ENCODE results near the gene ARID1B. TPM values are rescaled to one million over a fixed set of nuclear protein-coding genes. Genes with fewer than 3 reads are reported as not detected.

ARID1B gene
- total and polyA plus RNA-seq, 9 of the 15 experiments (the other 6 are each of a cell fraction or from before 2014, with no cell fraction given): 12.5 to 50.5 (median 25.8) TPM

DNA sequence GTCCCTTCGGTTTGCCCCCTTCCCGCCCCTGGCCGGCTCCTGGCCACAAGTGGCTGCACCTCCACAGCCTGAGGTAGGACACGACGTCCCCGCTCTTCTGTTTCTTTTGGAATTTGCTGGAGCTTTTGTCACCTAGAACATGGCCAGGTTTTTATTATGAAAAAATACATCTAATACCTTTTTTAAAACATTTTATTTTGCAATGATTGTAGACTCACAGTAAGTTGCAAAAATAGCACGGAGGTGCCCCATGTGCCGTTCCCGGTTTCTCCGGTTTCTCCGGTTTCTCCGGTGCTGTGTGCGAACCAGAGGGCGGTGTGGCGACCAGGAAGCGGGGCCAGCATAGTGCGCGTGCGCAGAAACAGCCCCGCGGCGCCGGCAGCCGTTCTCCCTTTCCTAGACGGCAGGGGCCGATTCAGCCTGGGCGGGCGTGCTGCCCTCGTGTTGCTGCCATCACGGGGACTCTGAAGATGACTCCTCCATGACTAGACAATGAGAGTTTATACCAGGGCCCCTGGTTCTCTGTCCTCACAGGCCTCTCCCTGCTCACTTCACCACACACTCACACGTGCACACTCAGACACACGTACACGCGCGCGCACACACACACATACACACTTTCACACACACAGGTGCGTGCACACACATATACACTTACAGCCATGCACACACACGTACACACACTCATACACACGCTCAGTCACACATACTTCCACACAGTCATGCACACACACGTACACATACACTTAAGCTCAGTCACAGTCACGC lies 444.1 kb downstream of the ARID1B start (continued):
- TF ChIP-seq ZNF121 (CRISPR knock-in tag; conservative IDR thresholded peaks at IDR 0.05): no peak
- no peak for TF ChIP-seq FOXA1 (IDR thresholded peaks at IDR 0.05; ENCODE audit: borderline replicate concordance)
- no peak for TF ChIP-seq HMG20A (CRISPR knock-in tag; conservative IDR thresholded peaks at IDR 0.05)
- peak; percentile 95 for TF ChIP-seq MBD1 (CRISPR knock-in tag; IDR thresholded peaks at IDR 0.05)
- no peak for TF ChIP-seq ZFP1 (CRISPR knock-in tag; IDR thresholded peaks at IDR 0.05)
- TF ChIP-seq HNRNPK (IDR thresholded peaks at IDR 0.05; ENCODE audit: low read depth, low read length, poor library complexity, severe bottlenecking): no peak
- peak; percentile 73 for TF ChIP-seq NBN (IDR thresholded peaks at IDR 0.05; ENCODE audit: low read depth)
- peak; percentile 78 for TF ChIP-seq NFRKB (IDR thresholded peaks at IDR 0.05; ENCODE audit: low read depth)
- no peak for TF ChIP-seq CREBBP (IDR thresholded peaks at IDR 0.05; ENCODE audit: low read depth, low read length)
- no peak for TF ChIP-seq MEF2A (IDR thresholded peaks at IDR 0.05; ENCODE audit: control insufficient read depth, low read depth, low read length)
- no peak for TF ChIP-seq SNIP1 (IDR thresholded peaks at IDR 0.05; ENCODE audit: low read depth)
- no peak for TF ChIP-seq BRF2 (IDR thresholded peaks at IDR 0.05; ENCODE audit: borderline replicate concordance, insufficient read depth, insufficient read length)
- no peak for TF ChIP-seq SIX5 (IDR thresholded peaks at IDR 0.05; ENCODE audit: borderline replicate concordance in 1 of 2, insufficient read depth in 1 of 2, low read depth in 1 of 2, low read length in 2 of 2)
- no peak for TF ChIP-seq CEBPZ (IDR thresholded peaks at IDR 0.05; ENCODE audit: borderline replicate concordance, low read depth, low read length)
- TF ChIP-seq KLF10 (CRISPR knock-in tag; IDR thresholded peaks at IDR 0.05): no peak
- TF ChIP-seq BRF1 (IDR thresholded peaks at IDR 0.05; ENCODE audit: borderline replicate concordance, extremely low read depth, insufficient read length): no peak
- TF ChIP-seq ARNT (IDR thresholded peaks at IDR 0.05): peak; percentile 67 to 70; a peak in 2 of 4 replicates
- TF ChIP-seq, protein P1, sequence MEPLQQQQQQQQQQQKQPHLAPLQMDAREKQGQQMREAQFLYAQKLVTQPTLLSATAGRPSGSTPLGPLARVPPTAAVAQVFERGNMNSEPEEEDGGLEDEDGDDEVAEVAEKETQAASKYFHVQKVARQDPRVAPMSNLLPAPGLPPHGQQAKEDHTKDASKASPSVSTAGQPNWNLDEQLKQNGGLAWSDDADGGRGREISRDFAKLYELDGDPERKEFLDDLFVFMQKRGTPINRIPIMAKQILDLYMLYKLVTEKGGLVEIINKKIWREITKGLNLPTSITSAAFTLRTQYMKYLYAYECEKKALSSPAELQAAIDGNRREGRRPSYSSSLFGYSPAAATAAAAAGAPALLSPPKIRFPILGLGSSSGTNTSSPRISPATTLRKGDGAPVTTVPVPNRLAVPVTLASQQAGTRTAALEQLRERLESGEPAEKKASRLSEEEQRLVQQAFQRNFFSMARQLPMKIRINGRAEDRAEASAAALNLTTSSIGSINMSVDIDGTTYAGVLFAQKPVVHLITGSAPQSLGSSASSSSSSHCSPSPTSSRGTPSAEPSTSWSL (CRISPR knock-in tag; IDR thresholded peaks at IDR 0.05; ENCODE audit: borderline replicate concordance): no peak
